Fibroblast of skin of abdomen (primary cell): Measurements from ENCODE around the gene CLDN12.
"Not testable (repeated sequence)": the region's sequence is repeated elsewhere in the genome, so short reads cannot be mapped to it uniquely, and the experiment has no call there.

Source experiments
- DNase-seq: peaks from one replicate; pipeline ENCODE4 v3.0.0-alpha.2; 2013

Gene CLDN12

GRCh38 chr7:90433221-90433620 lies 30.0 kb downstream of the CLDN12 start:
- DNase-seq: no peak

DNA sequence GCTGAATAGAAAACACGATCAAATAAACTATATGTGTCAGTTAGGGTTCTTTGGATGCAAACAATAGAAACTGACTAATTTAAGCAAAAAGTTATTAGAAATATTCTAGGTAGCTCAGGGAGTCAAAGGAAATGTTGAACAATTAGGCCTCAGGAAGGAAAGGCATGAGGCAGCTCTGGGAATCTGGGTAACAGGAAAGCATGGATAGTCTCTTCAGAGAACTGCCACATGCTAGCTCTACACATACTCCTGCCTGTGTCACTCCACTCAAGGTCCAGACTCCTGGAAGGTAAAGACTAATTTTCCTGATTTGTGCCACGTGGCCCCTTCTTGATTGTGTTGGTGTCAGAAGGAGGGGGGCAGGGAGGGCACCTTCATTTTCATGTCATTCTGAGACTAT lies 42.4 kb downstream of the CLDN12 start:
- no peak for DNase-seq

DNA sequence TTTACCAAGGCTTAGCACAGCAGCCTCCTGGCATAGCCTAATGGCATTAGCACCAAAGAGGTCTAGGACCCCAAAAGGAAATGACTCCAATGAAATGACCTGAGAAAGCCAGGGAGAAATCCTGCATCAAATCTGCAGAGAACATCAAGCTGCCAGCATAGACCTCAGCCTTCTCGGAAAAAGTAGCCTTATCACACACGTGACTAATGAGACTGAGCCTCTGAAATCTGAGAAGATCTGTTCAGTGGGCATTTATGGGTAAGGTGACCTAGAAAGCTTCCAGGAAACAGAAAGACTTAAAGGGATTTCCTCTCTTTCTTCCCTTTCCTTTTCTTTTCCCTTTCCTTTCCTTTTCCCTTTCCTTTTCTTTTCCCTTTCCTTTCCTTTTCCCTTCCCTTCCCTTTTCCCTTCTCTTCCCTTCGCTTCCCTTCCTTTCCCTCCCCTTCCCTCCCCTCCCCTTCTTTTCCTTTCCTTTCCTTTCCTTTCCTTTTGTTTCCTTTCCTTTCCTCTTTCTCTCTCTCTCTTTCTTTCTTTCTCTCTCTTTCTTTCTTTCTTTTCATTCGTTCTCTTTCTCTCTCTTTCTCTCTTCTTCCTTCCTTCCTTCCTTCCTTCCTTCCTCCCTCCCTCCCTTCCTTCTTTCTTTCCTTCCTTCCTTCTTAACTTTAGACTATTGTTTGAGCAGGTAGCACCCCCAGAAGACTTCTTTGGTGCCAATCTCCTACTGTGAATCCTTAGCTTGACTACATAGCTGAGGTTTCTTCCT lies 43.1 kb downstream of the CLDN12 start:
- DNase-seq: no peak

- DNase-seq: no peak
Observed at GRCh38 chr7:90453259-90453891, 50.1 kb downstream of the CLDN12 start.

GRCh38 chr7:90453931-90454330 lies 50.7 kb downstream of the CLDN12 start:
- DNase-seq: no peak

GRCh38 chr7:90455163-90456030 lies 52.1 kb downstream of the CLDN12 start:
- DNase-seq: peak; percentile 52

GRCh38 chr7:90458104-90458503 lies 54.8 kb downstream of the CLDN12 start:
- DNase-seq: no peak

- DNase-seq: no peak
Observed at GRCh38 chr7:90459888-90460287, 56.6 kb downstream of the CLDN12 start.

DNA sequence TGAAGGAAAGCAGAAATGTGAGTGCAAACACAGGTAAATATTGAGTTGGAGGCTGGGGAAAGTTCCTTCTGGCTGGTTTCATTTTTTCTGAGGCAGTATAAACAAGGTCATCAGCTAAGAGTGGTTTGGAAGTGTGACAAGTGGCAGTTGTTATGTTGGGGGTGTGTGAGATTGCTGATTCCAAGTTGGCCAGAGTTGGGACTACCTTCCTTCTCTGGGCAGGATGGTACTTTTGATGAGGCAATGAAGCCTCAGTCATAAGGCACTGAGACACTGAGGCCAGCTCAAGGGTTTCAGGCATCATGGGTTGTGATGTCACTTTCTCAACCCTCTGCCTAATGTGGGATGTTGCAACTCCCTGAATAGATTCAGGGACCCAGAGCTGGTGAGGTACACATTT lies 58.0 kb downstream of the CLDN12 start:
- no peak for DNase-seq

DNA sequence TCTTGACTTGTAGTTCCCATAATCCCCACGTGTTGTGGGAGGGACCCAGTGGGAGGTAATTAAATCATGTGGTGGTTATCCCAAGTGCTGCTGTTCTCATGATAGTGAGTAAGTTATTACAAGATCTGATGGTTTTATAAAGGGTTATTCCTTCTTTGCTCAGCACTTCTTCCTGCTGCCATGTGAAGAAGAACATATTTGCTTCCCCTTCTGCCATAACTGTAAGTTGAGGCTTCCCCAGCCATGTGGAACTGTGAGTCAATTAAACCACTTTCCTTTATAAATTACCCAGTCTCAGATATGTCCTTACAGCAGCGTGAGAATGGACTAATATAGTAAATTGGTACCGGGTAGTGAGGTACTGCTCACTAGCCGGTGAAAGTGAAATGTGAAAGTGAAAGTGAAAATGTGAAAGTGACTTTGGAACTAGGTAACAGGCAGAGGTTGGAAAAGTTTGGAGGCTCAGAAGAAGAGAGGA lies 59.9 kb downstream of the CLDN12 start:
- DNase-seq: not testable (repeated sequence)
